GM12878 (cell line): ENCODE measurements around the gene BUB1. TPM values are rescaled to one million over a fixed set of nuclear protein-coding genes. Genes with fewer than 3 reads are reported as not detected.

Experiments
- ATAC-seq: fragments of 200-7000 bp; cut with Tn5 transposase; 3 replicates; pipeline ENCODE4 v1.9.1; 2020; ENCODE audit warnings: mild to moderate bottlenecking, moderate library complexity
- BruUV-seq: library from RNA; stranded (reverse); fragments of 400-500 nt; replicated peaks from 2 replicates; lab custom pipeline; 2021; lab: Mats Ljungman, UMichigan
- CTCF ChIA-PET: fragments of 300-600 bp; sonication (Branson Sonifier 250); formaldehyde crosslinking; extraction: SDS; loops from one replicate; lab custom pipeline; 2021; ENCODE audit warnings: inconsistent platforms; lab: Yijun Ruan, JAX
- POLR2A ChIA-PET: fragments of 350-600 bp; formaldehyde crosslinking; extraction: SDS; loops from one replicate; lab custom pipeline; 2021; ENCODE audit warnings: inconsistent platforms; lab: Charles Lee
- RAD21 ChIA-PET: fragments of 300-600 bp; sonication (Branson Sonifier 250); formaldehyde crosslinking; loops from one replicate; lab custom pipeline; 2023; ENCODE audit warnings: antibody characterized with exemption; ENCODE audit not compliant: unreplicated experiment; lab: Charles Lee
- SMC1A ChIA-PET: fragments of 300-600 bp; sonication (Branson Sonifier 250); formaldehyde crosslinking; loops from one replicate; lab custom pipeline; 2023; ENCODE audit not compliant: unreplicated experiment, uncharacterized antibody; lab: Charles Lee
- DNase-seq: peaks from one replicate; pipeline ENCODE4 v3.0.0-alpha.2; 2011; ENCODE audit warnings: low read depth, low spot score
- FAIRE-seq: peaks from 3 replicates; lab custom pipeline; 2011; peaks lifted over from hg19 to GRCh38; lab: Jason Lieb, UNC
- H2AFZ ChIP-seq: 2 replicates; pipeline ENCODE4 v1.6.0; 2011; ENCODE audit warnings: low read depth, low read length, control low read depth; ENCODE audit not compliant: control insufficient read depth
- H3K27ac ChIP-seq: 2 replicates; pipeline ENCODE4 v1.5.1; 2011; ENCODE audit warnings: control low read depth; ENCODE audit not compliant: control insufficient read depth, insufficient read depth
- H3K27me3 ChIP-seq, 2 experiments: replicated peaks in 1 of 2; 2 replicates each; pipeline versions ENCODE4 v1.6.0 to v1.6.1; 2011; ENCODE audit warnings: low read length in 1 of 2; ENCODE audit not compliant: control insufficient read depth in 2 of 2, insufficient read depth in 2 of 2
- H3K36me3 ChIP-seq, 2 experiments: 2 replicates each; pipeline ENCODE4 v1.5.1; 2011; ENCODE audit warnings: low read length in 1 of 2; ENCODE audit not compliant: control insufficient read depth in 2 of 2, insufficient read depth in 2 of 2
- H3K4me1 ChIP-seq: 2 replicates; pipeline ENCODE4 v1.6.1; 2011; ENCODE audit warnings: mild to moderate bottlenecking, low read length, moderate library complexity, mixed read lengths; ENCODE audit not compliant: control insufficient read depth, insufficient read depth
- H3K4me2 ChIP-seq: 2 replicates; pipeline ENCODE4 v1.6.0; 2011; ENCODE audit warnings: control low read depth; ENCODE audit not compliant: control insufficient read depth, insufficient read depth
- H3K4me3 ChIP-seq: fragments of 200-600 bp; sonication (generic); 2 replicates; pipeline ENCODE4 v1.5.1; 2016
- H3K79me2 ChIP-seq: 2 replicates; pipeline ENCODE4 v1.6.0; 2011; ENCODE audit warnings: low read length; ENCODE audit not compliant: control insufficient read depth, insufficient read depth
- H3K9ac ChIP-seq: 2 replicates; pipeline ENCODE4 v1.8.0; 2011; ENCODE audit warnings: low read length, control low read depth, mixed read lengths; ENCODE audit not compliant: control insufficient read depth, insufficient read depth
- H3K9me3 ChIP-seq: replicated peaks from 3 replicates; pipeline ENCODE4 v1.5.1; 2011; ENCODE audit warnings: mild to moderate bottlenecking, low read length; ENCODE audit not compliant: control insufficient read depth, insufficient read depth
- H4K20me1 ChIP-seq: 2 replicates; pipeline ENCODE4 v1.6.0; 2011; ENCODE audit not compliant: control insufficient read depth, insufficient read depth
- EZH2 ChIP-seq: IDR thresholded peaks from 2 replicates; pipeline ENCODE4 v1.6.1; 2012; ENCODE audit warnings: low read depth, mild to moderate bottlenecking, control low read depth, inconsistent platforms, low read length, borderline replicate concordance; ENCODE audit not compliant: control insufficient read depth
- MEF2A ChIP-seq: IDR thresholded peaks from 2 replicates; pipeline ENCODE4 v1.6.1; 2011; ENCODE audit warnings: low read depth, mild to moderate bottlenecking, low read length, moderate library complexity; ENCODE audit not compliant: insufficient read depth
- NFIC ChIP-seq: IDR thresholded peaks from 2 replicates; pipeline ENCODE4 v1.6.1; 2012; ENCODE audit warnings: low read depth, mild to moderate bottlenecking, inconsistent platforms, low read length, moderate library complexity
- SMARCA5 ChIP-seq: fragments of 450-650 bp; IDR thresholded peaks from 2 replicates; pipeline ENCODE4 v1.6.1; 2017; ENCODE audit warnings: mild to moderate bottlenecking
- SMC3 ChIP-seq: IDR thresholded peaks from 2 replicates; pipeline ENCODE4 v1.6.1; 2011; ENCODE audit warnings: low read length, improper control_type of control experiment, borderline replicate concordance
- TBL1XR1 ChIP-seq: IDR thresholded peaks from 2 replicates; pipeline ENCODE4 v1.6.1; 2012; ENCODE audit warnings: low read depth, low read length, improper control_type of control experiment
- WGBS: methylation state at CpG from one replicate; pipeline ENCODE4 v1.1.6; 2016; ENCODE audit warnings: low lambda C conversion rate; ENCODE audit not compliant: insufficient replicate concordance, insufficient coverage; ENCODE audit errors: missing lambda C conversion rate; 5-methylcytosine and 5-hydroxymethylcytosine counted together
- in situ Hi-C: fragments of 300-500 bp; cut with MboI; formaldehyde crosslinking; loops from 9 replicates; pipeline ENCODE4 v1.14.3; 2018; ENCODE audit warnings: mixed read lengths
- intact Hi-C: fragments of 100-400 bp; cut with micrococcal nuclease; formaldehyde crosslinking; loops from one replicate; pipeline ENCODE4 v1.14.2; 2022; ENCODE audit not compliant: unreplicated experiment
- polyA plus RNA-seq, 11 experiments: library from polyadenylated mRNA; depleted of rRNA in 4 of 11; unstranded in 6 of 11; stranded (reverse) in 5 of 11; fragments of >200 nt; fragmentation: Nextera tagmentation in 4 of 11; fragmentation: Illumina TruSeq in 1 of 11; extraction: Ambion mirVana in 4 of 11; extraction: Trizol in 1 of 11; gene quantifications; 1 replicate in 1 of 11; 2 replicates in 10 of 11; pipeline versions ENCODE4 v1.2.1 to v1.2.3, GENCODE V29; 2011 to 2016; ENCODE audit warnings: inconsistent platforms in 2 of 11, missing spikeins in 2 of 11, low read depth in 1 of 11
- total RNA-seq, 4 experiments: library from RNA; depleted of rRNA in 3 of 4; stranded (reverse); fragments of >200 nt in 3 of 4; fragmentation: Illumina TruSeq in 1 of 4; extraction: Trizol in 1 of 4; gene quantifications; 2 replicates each; pipeline versions ENCODE4 v1.2.1 to v1.2.3, GENCODE V29; 2013 to 2021

BUB1 gene
- total and polyA plus RNA-seq, 10 of the 15 experiments (the other 5 are each of a cell fraction or from before 2014, with no cell fraction given): 52.4 to 142 (median 88.9) TPM

GRCh38 chr2:110675679-110676078 is 2.2 kb downstream of the BUB1 start:
- peak overlapping the region; percentile 58 for H3K9ac ChIP-seq
- peaks cover 64% of the 10 kb centered on the region for H3K79me2 ChIP-seq
- WGBS: 17% methylated on average over 6 of the region's 6 CpGs
- intact Hi-C loops (loop anchor here (2.0 kb wide), 1 partner anchor 73 kb away; no protein-coding TSS in a partner anchor), in situ Hi-C loops (no loop called here)
- FAIRE-seq (no peak), ATAC-seq (no peak; the same call in 2 of the 3 replicates), DNase-seq (no peak)
- ChIA-PET POLR2A (interaction anchor here (0.6 to 3.9 kb wide), 9 partner anchors 13 to 1419 kb away, joined by 3 to 28 read pairs (median 3); no protein-coding TSS in a partner anchor), RAD21 (interaction anchor here (0.6 to 5.4 kb wide), 13 partner anchors 18 to 533 kb away, joined by 3 to 53 read pairs (median 4); no protein-coding TSS in a partner anchor), CTCF (interaction anchor here (0.7 to 5.5 kb wide), 6 partner anchors 17 to 136 kb away, joined by 3 to 48 read pairs (median 3); no protein-coding TSS in a partner anchor), SMC1A (interaction anchor here (0.7 to 17.1 kb wide), 18 partner anchors 8 to 520 kb away, joined by 3 to 251 read pairs (median 5); partner anchors contain the start of gene ACOXL)
- peak overlapping the region; percentile 63 for H3K4me3 ChIP-seq
- H2AFZ ChIP-seq: no peak overlapping the region
- H3K9me3 ChIP-seq: no peaks in the 10 kb centered on the region
- H3K4me1 ChIP-seq: peaks cover 11% of the 10 kb centered on the region
- 0 out of 2 replicates have a peak, but pooled peaks have one; percentile 35 for TF ChIP-seq SMARCA5
- TF ChIP-seq NFIC: 0 out of 2 replicates have a peak, but pooled peaks have one; percentile 10
- no peak for TF ChIP-seq SMC3
- TF ChIP-seq MEF2A: peak; percentile 49; the same call in 1 of the 2 replicates
- TF ChIP-seq TBL1XR1: no peak
- no peak for TF ChIP-seq EZH2
- H4K20me1 ChIP-seq: no peaks in the 10 kb centered on the region
- peak overlapping the region; percentile 98 for H3K4me2 ChIP-seq
- H3K36me3 ChIP-seq: peaks cover 3 to 14% of the 10 kb centered on the region in 2 experiments
- no peaks in the 10 kb centered on the region for H3K27me3 ChIP-seq
- BruUV-seq: no TSS peak
- peak overlapping the region; percentile 96 for H3K27ac ChIP-seq
